HG03103 (cell line): ENCODE data around the gene CORO6.

Experiments
- ATAC-seq: cut with Tn5 transposase; IDR thresholded peaks from one replicate; pipeline ENCODE4 v1.9.1; 2021; ENCODE audit warnings: low read depth; ENCODE audit not compliant: unreplicated experiment

The CORO6 gene

DNA sequence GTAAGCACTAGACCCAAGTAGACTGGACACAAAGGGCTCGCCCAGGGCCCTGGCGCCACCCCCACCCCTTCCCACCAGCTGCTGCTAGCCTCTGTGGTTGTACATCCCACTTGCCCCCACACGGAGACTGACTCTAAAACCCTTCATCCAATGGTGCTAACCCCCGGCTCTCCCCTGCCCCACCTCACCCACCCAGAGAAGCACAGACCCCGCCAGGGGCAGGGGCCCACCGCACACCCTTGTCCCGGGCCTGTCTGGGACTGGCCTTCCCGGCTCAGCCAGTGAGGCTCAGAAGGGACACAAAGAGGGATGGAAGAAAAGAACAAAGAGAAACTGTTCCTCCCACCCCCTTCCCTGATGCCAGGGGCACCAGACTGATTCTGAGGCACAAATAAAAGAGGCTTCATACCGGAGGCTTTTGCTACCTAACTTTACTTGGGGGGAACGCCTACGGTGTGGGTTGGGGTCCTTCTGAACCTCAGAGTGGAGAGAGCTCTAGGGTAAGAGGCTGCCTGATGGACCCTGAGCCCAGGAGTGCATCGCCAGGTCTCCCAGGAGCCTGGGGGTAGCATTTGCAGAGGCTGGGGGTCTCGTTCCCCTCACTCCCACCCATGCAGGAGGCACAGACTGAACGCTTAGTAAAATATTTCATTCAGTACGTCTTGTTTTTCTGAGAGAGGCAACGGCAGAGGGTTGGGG, 8.2 kb downstream of the CORO6 start:
- ATAC-seq = no peak

- no peak for ATAC-seq
Observed at GRCh38 chr17:29613856-29614255, 8.9 kb downstream of the CORO6 start.

DNA sequence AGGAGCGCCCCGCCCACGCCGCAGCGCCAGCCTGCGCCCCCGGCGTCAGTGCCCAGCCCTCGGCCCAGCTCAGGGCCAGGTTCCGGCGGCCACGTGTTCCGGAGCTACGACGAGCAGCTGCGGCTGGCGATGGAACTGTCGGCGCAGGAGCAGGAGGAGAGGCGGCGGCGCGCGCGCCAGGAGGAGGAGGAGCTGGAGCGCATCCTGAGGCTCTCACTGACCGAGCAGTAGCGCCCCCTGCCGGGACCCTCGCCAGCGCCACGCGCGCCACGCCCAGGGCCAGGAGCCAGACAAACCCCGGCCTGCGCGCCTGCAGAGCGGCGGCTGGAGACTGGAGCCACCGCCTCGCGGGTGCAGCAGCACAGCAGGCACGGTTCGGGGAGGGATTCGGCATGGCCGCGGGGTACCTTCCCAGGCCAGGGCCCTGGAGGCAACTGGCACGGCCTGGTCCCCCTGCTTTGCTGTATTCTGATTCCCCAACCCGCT, 9.3 kb downstream of the CORO6 start:
- no peak for ATAC-seq

DNA sequence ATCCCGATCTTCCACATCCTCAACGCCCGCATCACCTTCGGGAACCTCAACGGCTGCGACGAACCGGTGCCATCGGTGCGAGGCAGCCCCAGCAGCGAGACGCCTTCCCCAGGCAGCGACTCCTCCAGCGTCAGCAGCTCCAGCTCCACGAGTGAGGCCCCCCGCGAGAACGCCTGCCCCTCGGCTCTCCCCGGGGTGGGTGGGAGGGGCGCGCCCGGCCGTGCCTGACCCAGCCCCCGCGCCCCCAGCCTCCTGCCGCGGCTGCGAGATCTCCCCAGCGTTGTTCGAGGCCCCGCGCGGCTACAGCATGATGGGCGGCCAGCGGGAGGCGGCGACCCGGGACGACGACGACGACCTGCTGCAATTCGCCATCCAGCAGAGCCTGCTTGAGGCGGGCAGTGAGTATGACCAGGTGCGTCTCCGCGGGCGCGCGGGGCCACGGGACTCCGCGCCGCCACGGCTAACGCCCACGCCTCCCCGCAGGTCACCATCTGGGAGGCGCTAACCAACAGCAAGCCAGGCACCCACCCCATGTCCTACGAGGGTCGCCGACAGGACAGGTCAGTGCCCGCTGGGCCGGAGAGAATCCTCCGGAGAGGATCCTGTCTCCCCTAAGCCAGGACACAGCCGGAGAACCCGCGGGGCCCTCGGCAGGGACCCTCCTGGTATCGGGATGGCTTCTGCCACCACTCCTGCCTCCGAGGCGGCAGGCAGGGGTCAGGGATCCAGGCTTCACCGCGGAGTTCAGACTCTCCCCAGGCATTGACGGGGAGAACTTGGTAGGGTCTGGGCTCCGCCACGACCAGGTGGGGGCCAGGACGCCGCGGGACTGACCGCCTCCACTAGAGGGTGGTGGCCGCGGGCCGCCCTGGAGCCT, 10.1 kb downstream of the CORO6 start:
- ATAC-seq = no peak

DNA sequence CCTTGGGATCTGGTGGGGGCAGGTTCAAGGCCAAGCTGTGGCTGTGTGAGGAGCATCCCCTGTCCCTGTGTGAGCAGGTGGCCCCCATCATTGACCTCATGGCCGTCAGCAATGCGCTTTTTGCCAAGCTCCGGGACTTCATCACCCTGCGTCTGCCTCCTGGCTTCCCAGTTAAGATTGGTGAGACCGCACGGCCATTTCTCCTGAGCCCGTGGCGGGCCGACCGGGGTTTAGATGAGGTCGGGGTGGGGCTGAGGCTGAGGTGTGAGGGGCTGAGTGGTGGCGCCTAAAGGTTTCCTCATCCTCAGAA, 10.7 kb downstream of the CORO6 start:
- ATAC-seq = no peak

- ATAC-seq = no peak
Observed at GRCh38 chr17:29611351-29612093, 11.2 kb downstream of the CORO6 start.

GRCh38 chr17:29610395-29610794, 12.3 kb downstream of the CORO6 start:
- no peak for ATAC-seq

- no peak for ATAC-seq
Observed at GRCh38 chr17:29608986-29609385, 13.7 kb downstream of the CORO6 start.

GRCh38 chr17:29607557-29608195, 15.0 kb downstream of the CORO6 start:
- ATAC-seq = no peak

GRCh38 chr17:29603109-29603674, 19.5 kb downstream of the CORO6 start:
- no peak for ATAC-seq

- no peak for ATAC-seq
Observed at GRCh38 chr17:29597361-29598172, 25.1 kb downstream of the CORO6 start.

GRCh38 chr17:29596811-29597210, 25.9 kb downstream of the CORO6 start:
- no peak for ATAC-seq

GRCh38 chr17:29595943-29596774, 26.6 kb downstream of the CORO6 start:
- ATAC-seq = no peak

DNA sequence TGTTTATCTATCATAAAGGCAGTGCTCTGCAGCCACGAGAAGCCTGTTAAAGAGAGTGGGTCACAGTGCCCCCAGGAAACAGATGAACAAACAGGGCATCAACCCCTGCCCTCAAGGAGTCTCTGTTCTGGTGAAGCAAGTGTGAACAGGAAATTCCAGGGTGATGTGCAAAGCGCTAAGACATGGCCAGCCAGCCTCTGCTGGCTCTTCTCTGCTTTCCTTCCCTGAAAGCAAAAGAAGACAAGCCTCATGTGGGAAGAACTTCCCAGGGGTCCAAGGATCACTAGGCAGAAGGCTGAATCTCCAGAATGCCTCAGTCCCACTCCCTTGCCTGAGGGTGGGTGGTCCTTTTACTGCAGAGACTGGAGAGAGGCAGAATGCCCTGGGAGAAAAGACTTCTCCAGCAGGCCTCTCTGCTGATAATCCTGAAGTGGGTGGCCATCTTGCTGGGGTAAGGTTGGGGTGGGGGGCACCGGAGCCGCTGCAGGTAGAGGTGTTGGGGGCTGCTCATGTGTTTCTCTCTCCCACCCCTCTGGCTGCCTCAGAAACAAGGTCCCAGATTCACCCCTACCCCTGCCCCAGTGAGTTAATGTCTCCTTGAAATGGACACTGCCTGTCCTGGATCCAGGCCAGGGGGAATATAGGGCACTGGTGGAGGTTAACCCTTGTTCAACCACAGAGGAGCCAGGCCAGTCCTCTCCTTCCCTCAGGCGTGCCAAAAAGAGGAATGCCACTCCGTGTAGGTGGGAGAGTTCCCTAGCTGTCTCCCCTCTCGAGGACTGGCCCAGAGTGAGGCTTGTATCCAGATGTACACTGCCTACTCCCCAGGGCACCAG, 27.4 kb downstream of the CORO6 start:
- no peak for ATAC-seq

GRCh38 chr17:29594519-29595090, 28.1 kb downstream of the CORO6 start:
- ATAC-seq = no peak

DNA sequence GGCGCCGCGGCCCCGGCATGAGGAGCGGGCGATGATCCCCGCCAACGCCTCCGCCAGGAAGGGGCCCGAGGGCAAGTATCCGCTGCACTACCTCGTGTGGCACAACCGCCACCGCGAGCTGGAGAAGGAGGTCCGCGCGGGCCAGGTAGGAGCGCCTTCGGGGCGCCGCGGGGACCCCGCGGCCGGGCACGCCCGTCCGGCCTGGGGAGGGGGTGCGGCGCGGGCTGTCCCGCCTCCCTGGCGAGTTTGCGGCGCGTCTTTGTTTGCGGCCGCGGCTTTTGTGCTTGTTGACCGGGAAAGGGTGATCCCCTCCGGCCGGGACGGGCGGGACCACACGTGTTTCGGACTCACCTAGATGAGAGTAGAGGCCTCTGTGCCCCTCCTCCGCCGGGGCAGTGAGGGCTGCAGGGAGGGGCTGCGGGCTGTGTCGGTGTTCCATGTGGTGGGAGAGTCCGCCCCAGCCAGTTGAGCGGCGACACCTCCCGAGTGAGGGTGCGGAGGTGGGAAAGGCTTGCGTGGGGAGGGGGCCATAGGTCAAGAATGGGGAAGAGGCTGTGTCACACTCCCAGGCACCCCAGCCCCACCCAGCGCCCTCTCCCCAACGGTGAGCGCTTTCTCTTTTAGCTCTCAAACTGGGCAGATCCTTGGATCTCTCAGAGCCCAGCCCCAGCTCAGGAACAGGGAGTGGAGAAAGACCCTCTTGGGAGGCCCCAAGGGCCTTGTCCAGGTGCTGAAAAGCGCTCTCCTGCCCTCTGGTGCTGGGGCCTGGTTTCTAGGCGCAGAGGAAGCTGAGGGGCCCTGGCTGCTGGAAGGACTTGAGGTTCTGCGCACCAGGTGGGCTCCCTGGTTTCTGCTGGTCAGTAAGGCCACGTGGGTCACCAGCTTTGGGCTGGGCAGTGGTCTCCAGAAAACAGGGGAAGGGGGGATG, 28.9 kb downstream of the CORO6 start:
- ATAC-seq = no peak
